CD4-positive, alpha-beta memory T cell (primary cell): Measurements from ENCODE around the gene CIT. TPM values are rescaled to one million over a fixed set of nuclear protein-coding genes. Genes with fewer than 3 reads are reported as not detected.

ENCODE experiments used
- CTCF ChIA-PET: fragments of 350-600 bp; sonication (Branson Sonifier 250); formaldehyde crosslinking; loops from one replicate; lab custom pipeline; 2021; ENCODE audit warnings: inconsistent platforms; ENCODE audit not compliant: partially characterized antibody; lab: Charles Lee
- POLR2A ChIA-PET: fragments of 350-600 bp; sonication (Branson Sonifier 250); formaldehyde crosslinking; loops from one replicate; lab custom pipeline; 2021; ENCODE audit not compliant: partially characterized antibody; lab: Charles Lee
- DNase-seq, 5 donors: peaks; one replicate each; pipeline versions ENCODE4 v3.0.0 to v3.0.0-alpha.2; 2020 to 2022; ENCODE audit warnings: mixed read lengths in 1 of 5
- H3K27ac ChIP-seq: one replicate; pipeline ENCODE4 v1.7.0; 2013; ENCODE audit warnings: low read depth, low read length
- H3K27me3 ChIP-seq: 2 replicates; pipeline ENCODE4 v1.7.0; 2013; ENCODE audit warnings: mild to moderate bottlenecking, low read length, moderate library complexity; ENCODE audit not compliant: insufficient read depth
- H3K36me3 ChIP-seq: 2 replicates; pipeline ENCODE4 v1.7.0; 2013; ENCODE audit warnings: mild to moderate bottlenecking, low read length, moderate library complexity; ENCODE audit not compliant: insufficient read depth
- H3K4me1 ChIP-seq: 2 replicates; pipeline ENCODE4 v1.7.0; 2013; ENCODE audit warnings: mild to moderate bottlenecking, low read length, moderate library complexity; ENCODE audit not compliant: insufficient read depth
- H3K4me3 ChIP-seq, 2 donors: one replicate each; pipeline ENCODE4 v1.7.0; 2013; ENCODE audit warnings: low read length in 2 of 2, mild to moderate bottlenecking in 1 of 2
- H3K9me3 ChIP-seq, 2 donors: one replicate each; pipeline ENCODE4 v1.7.0; 2013; ENCODE audit warnings: low read length in 2 of 2, control low read depth in 1 of 2; ENCODE audit not compliant: control insufficient read depth in 1 of 2
- H3K27ac Mint-ChIP-seq, 7 donors: one replicate each; pipeline ENCODE4 v1.8.0; 2020 to 2021; ENCODE audit warnings: mixed read lengths in 7 of 7, mild to moderate bottlenecking in 6 of 7, inconsistent platforms in 3 of 7, moderate library complexity in 3 of 7
- H3K27me3 Mint-ChIP-seq, 2 donors: one replicate each; pipeline ENCODE4 v1.8.0; 2020 to 2021; ENCODE audit warnings: mixed read lengths in 2 of 2
- H3K36me3 Mint-ChIP-seq, 2 donors: one replicate each; pipeline ENCODE4 v1.8.0; 2020 to 2021; ENCODE audit warnings: mixed read lengths in 2 of 2, inconsistent platforms in 1 of 2, mild to moderate bottlenecking in 1 of 2
- H3K4me1 Mint-ChIP-seq, 4 donors: one replicate each; pipeline ENCODE4 v1.8.0; 2020 to 2021; ENCODE audit warnings: mixed read lengths in 4 of 4, mild to moderate bottlenecking in 1 of 4
- H3K4me3 Mint-ChIP-seq, 8 donors: one replicate each; pipeline ENCODE4 v1.8.0; 2020 to 2021; ENCODE audit warnings: mixed read lengths in 8 of 8, mild to moderate bottlenecking in 7 of 8, moderate library complexity in 6 of 8, inconsistent platforms in 3 of 8
- H3K9me3 Mint-ChIP-seq, 8 donors: one replicate each; pipeline ENCODE4 v1.8.0; 2020 to 2021; ENCODE audit warnings: mixed read lengths in 8 of 8, mild to moderate bottlenecking in 5 of 8, inconsistent platforms in 3 of 8, moderate library complexity in 1 of 8
- intact Hi-C: fragments of 100-400 bp; cut with micrococcal nuclease; formaldehyde crosslinking; loops from one replicate; pipeline ENCODE4 v1.15.1; 2023
- polyA plus RNA-seq, 2 donors: library from polyadenylated mRNA; unstranded; fragments of 300-500 nt; fragmentation: Illumina TruSeq; gene quantifications; one replicate each; pipeline ENCODE4 v1.2.3, GENCODE V29; 2021
- total RNA-seq, 2 experiments: library from RNA; stranded (reverse); gene quantifications; one replicate each; pipeline ENCODE4 v1.2.3, GENCODE V29; 2021

CIT gene
- total and polyA plus RNA-seq, 4 experiments from 2014 or later = 1.0 to 3.5 (median 1.6) TPM; not detected in 1

- Histone ChIP-seq H3K4me3 (no peak overlapping the region), H3K36me3 (peaks cover 78% of the 10 kb centered on the region), H3K4me1 (peaks cover 39% of the 10 kb centered on the region), H3K9me3 (no peaks in the 10 kb centered on the region), H3K27ac (no peak overlapping the region), H3K27me3 (no peaks in the 10 kb centered on the region)
- Mint-ChIP-seq H3K36me3 (peaks cover 69 to 94% of the 10 kb centered on the region in 2 donors), H3K9me3 (no peaks in the 10 kb centered on the region), H3K4me1 (peaks cover 25 to 48% (median 36%) of the 10 kb centered on the region in 4 donors), H3K27ac (peak overlapping the region in 1 of 7 donors; percentile 31), H3K27me3 (no peaks in the 10 kb centered on the region), H3K4me3 (no peak overlapping the region)
- no peak for DNase-seq
- ChIA-PET CTCF (no interaction called here), POLR2A (no interaction called here)
- intact Hi-C loops = no loop called here
These were observed 202.6 kb downstream of the CIT start for GRCh38 chr12:119674560-119674959.

DNA sequence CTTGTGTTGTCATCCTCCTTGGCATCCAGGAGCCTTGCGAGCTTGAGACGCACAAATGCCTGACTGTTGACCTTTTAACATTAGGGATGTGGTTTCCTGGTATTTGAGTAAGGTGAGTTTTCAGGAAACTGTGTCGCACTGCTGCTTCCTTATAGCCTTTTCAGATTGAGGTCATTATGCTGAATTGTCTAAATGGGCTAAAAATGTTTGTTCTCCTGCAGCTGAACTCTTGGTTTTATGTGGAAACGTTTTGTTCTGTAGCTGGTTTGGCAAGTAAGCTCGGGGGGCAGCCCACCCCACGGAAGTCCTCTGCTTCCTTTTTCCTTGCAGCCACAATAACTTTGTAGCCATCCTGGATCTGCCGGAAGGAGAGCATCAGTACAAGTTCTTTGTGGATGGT lies 203.5 kb downstream of the CIT start:
- H3K9me3 ChIP-seq = no peaks in the 10 kb centered on the region
- H3K9me3 Mint-ChIP-seq = no peaks in the 10 kb centered on the region
- no peak overlapping the region for H3K4me3 ChIP-seq
- H3K4me3 Mint-ChIP-seq = peak overlapping the region in 3 of 8 donors; percentile 32 to 45 (median 40)
- peak overlapping the region in 6 of 7 donors; percentile 55 to 89 (median 76) for H3K27ac Mint-ChIP-seq
- H3K4me1 ChIP-seq = peaks cover 43% of the 10 kb centered on the region
- DNase-seq = no peak
- H3K27me3 ChIP-seq = no peaks in the 10 kb centered on the region
- peaks cover 26 to 51% (median 38%) of the 10 kb centered on the region in 4 donors for H3K4me1 Mint-ChIP-seq
- no peaks in the 10 kb centered on the region for H3K27me3 Mint-ChIP-seq
- POLR2A ChIA-PET = no interaction called here
- H3K36me3 Mint-ChIP-seq = peaks cover 64 to 86% of the 10 kb centered on the region in 2 donors
- H3K27ac ChIP-seq = no peak overlapping the region
- CTCF ChIA-PET = no interaction called here
- intact Hi-C loops = no loop called here
- H3K36me3 ChIP-seq = peaks cover 69% of the 10 kb centered on the region

- Histone ChIP-seq H3K9me3 (no peaks in the 10 kb centered on the region), H3K27me3 (no peaks in the 10 kb centered on the region), H3K27ac (no peak overlapping the region), H3K4me3 (no peak overlapping the region), H3K4me1 (peaks cover 49% of the 10 kb centered on the region), H3K36me3 (peaks cover 58% of the 10 kb centered on the region)
- CTCF ChIA-PET = no interaction called here
- POLR2A ChIA-PET = no interaction called here
- intact Hi-C loops = no loop called here
- peak overlapping the region in 6 of 7 donors; percentile 19 to 88 (median 68) for H3K27ac Mint-ChIP-seq
- peaks cover 32 to 65% (median 45%) of the 10 kb centered on the region in 4 donors for H3K4me1 Mint-ChIP-seq
- no peak for DNase-seq
- H3K27me3 Mint-ChIP-seq = no peaks in the 10 kb centered on the region
- H3K36me3 Mint-ChIP-seq = peaks cover 56 to 76% of the 10 kb centered on the region in 2 donors
- peak overlapping the region in 1 of 8 donors; percentile 16 for H3K4me3 Mint-ChIP-seq
- peaks cover 0 to 2% (median 0%) of the 10 kb centered on the region in 8 donors for H3K9me3 Mint-ChIP-seq
These were observed 204.9 kb downstream of the CIT start for GRCh38 chr12:119672194-119672593.

GRCh38 chr12:119671070-119671469 lies 206.1 kb downstream of the CIT start:
- Mint-ChIP-seq H3K27me3 (no peaks in the 10 kb centered on the region), H3K36me3 (peaks cover 45 to 64% of the 10 kb centered on the region in 2 donors), H3K4me3 (peak overlapping the region in 2 of 8 donors; percentile 18 to 51), H3K9me3 (peaks cover 0 to 2% (median 0%) of the 10 kb centered on the region in 8 donors), H3K4me1 (peaks cover 42 to 77% (median 56%) of the 10 kb centered on the region in 4 donors), H3K27ac (peak overlapping the region in 5 of 7 donors; percentile 16 to 86 (median 59))
- ChIA-PET CTCF (interaction anchor here (1.2 kb wide), 1 partner anchor 12 kb away, joined by 3 read pairs; no protein-coding TSS in a partner anchor), POLR2A (interaction anchor here (0.5 kb wide), 1 partner anchor 530 kb away, joined by 3 read pairs; no protein-coding TSS in a partner anchor)
- Histone ChIP-seq H3K27ac (no peak overlapping the region), H3K27me3 (no peaks in the 10 kb centered on the region), H3K4me3 (peak overlapping the region in 1 of 2 donors; percentile 7), H3K4me1 (peaks cover 61% of the 10 kb centered on the region), H3K9me3 (no peaks in the 10 kb centered on the region), H3K36me3 (peaks cover 47% of the 10 kb centered on the region)
- no peak for DNase-seq
- intact Hi-C loops = no loop called here

DNA sequence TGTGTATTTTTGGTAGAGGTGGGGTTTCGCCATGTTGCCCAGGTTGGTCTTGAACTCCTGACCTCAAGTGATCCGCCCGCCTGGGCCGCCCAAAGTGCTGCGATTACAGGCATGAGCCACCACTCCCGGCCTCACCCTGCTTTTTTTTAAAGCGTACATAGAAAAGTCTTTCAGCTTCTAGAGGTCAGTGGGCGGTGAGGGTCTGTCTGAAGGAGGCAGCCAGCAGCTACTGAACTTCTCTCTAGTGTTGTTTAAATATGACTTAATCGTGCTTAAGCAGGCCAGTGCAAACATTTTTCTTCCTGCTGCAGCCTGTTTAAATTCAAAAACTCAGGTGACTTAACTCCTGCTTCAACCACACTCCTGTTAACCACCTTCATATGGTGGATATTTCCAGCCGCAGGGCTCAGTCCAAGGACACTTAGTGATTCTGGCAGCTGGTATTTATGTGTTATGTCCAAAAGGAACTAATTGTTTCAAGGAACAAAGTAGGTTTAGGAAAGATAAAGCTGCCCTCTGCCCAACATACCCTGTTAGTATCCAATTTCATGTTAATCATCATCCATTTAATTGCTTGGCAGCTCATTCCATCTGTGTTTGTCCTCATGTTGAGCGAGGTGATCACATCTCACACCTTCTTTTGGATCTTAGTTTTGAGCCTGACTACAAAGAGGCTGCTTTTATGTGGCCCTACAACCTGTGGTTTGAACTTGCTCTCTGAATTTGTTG lies 207.2 kb downstream of the CIT start:
- ChIA-PET POLR2A (interaction anchor here (1.2 kb wide), 1 partner anchor 319 kb away, joined by 3 read pairs; the partner anchor contains the start of gene BICDL1), CTCF (interaction anchor here (1.1 to 1.2 kb wide), 2 partner anchors 11 to 12 kb away, joined by 3 to 5 read pairs; no protein-coding TSS in a partner anchor)
- Histone ChIP-seq H3K4me3 (no peak overlapping the region), H3K4me1 (peaks cover 65% of the 10 kb centered on the region), H3K9me3 (no peaks in the 10 kb centered on the region), H3K36me3 (peaks cover 35% of the 10 kb centered on the region), H3K27me3 (no peaks in the 10 kb centered on the region), H3K27ac (no peak overlapping the region)
- Mint-ChIP-seq H3K9me3 (peaks cover 0 to 2% (median 0%) of the 10 kb centered on the region in 8 donors), H3K27me3 (no peaks in the 10 kb centered on the region), H3K4me3 (peak overlapping the region; percentile 19 to 80 (median 66)), H3K4me1 (peaks cover 42 to 84% (median 59%) of the 10 kb centered on the region in 4 donors), H3K27ac (peak overlapping the region; percentile 57 to 88 (median 70)), H3K36me3 (peaks cover 34 to 53% of the 10 kb centered on the region in 2 donors)
- DNase-seq = no peak
- intact Hi-C loops = loop anchor here (5.0 to 10.0 kb wide), 4 partner anchors 417 to 1265 kb away; partner anchors contain the start of gene MLEC

GRCh38 chr12:119668324-119668841 lies 208.7 kb downstream of the CIT start:
- CTCF ChIA-PET = interaction anchor here (1.2 to 2.4 kb wide), 5 partner anchors 8 to 20 kb away, joined by 3 to 15 read pairs (median 8); no protein-coding TSS in a partner anchor
- Mint-ChIP-seq H3K4me3 (peak overlapping the region; percentile 88 to 93 (median 90)), H3K27ac (peak overlapping the region; percentile 88 to 95 (median 93)), H3K36me3 (peaks cover 23 to 38% of the 10 kb centered on the region in 2 donors), H3K27me3 (no peaks in the 10 kb centered on the region), H3K4me1 (peaks cover 34 to 74% (median 52%) of the 10 kb centered on the region in 4 donors), H3K9me3 (peaks cover 0 to 2% (median 0%) of the 10 kb centered on the region in 8 donors)
- POLR2A ChIA-PET = interaction anchor here (0.7 to 1.9 kb wide), 7 partner anchors 8 to 624 kb away, joined by 3 to 14 read pairs (median 4); partner anchors contain the start of genes BICDL1 and RNU4-2
- Histone ChIP-seq H3K27me3 (no peaks in the 10 kb centered on the region), H3K9me3 (no peaks in the 10 kb centered on the region), H3K27ac (peak overlapping the region; percentile 78), H3K36me3 (peaks cover 20% of the 10 kb centered on the region), H3K4me3 (peak overlapping the region; percentile 67 to 98), H3K4me1 (peaks cover 59% of the 10 kb centered on the region)
- no peak for DNase-seq
- intact Hi-C loops = loop anchor here (5.0 to 10.0 kb wide), 4 partner anchors 419 to 1264 kb away; partner anchors contain the start of gene MLEC
